HCT116 (cell line): Measurements from ENCODE around the gene HDAC7. TPM values are rescaled to one million over a fixed set of nuclear protein-coding genes. Genes with fewer than 3 reads are reported as not detected.

Source experiments
- ATAC-seq: fragments of 200-7000 bp; cut with Tn5 transposase; 2 replicates; pipeline ENCODE4 v1.9.1; 2020; ENCODE audit warnings: mild to moderate bottlenecking, moderate library complexity
- BruUV-seq: library from RNA; stranded (reverse); fragments of 400-500 nt; replicated peaks from 2 replicates; lab custom pipeline; 2021; lab: Mats Ljungman, UMichigan
- CTCF ChIA-PET: fragments of 300-600 bp; sonication (Branson Sonifier 250); formaldehyde crosslinking; loops from one replicate; lab custom pipeline; 2021; ENCODE audit warnings: antibody characterized with exemption; lab: Charles Lee
- POLR2A ChIA-PET: fragments of 300-600, 350-600 bp; sonication (Branson Sonifier 250); formaldehyde crosslinking; loops from one replicate; lab custom pipeline; 2021; ENCODE audit warnings: antibody characterized with exemption; lab: Charles Lee
- RAD21 ChIA-PET, 2 experiments: fragments of 300-600 bp; sonication (Branson Sonifier 250); formaldehyde crosslinking; loops; one replicate each; lab custom pipeline; 2023; ENCODE audit warnings: low total read pairs in 2 of 2; ENCODE audit not compliant: uncharacterized antibody in 2 of 2, unreplicated experiment in 2 of 2, low non-redundant PET in 1 of 2; lab: Charles Lee
- DNase-seq: peaks from one replicate; pipeline ENCODE4 v3.0.0-alpha.2; 2010; ENCODE audit warnings: low read depth, low spot score
- H2AFZ ChIP-seq: fragments of 200-600 bp; shearing (Covaris generic), sonication (generic); 2 replicates; pipeline ENCODE4 v1.6.1; 2017; ENCODE audit warnings: low read depth, mixed run types, mixed read lengths, antibody characterized with exemption, low read length; ENCODE audit not compliant: poor library complexity, severe bottlenecking
- H3K27ac ChIP-seq: 2 replicates; pipeline ENCODE4 v1.5.1; 2012; ENCODE audit warnings: low read depth, low read length
- H3K27me3 ChIP-seq: fragments of 200-600 bp; sonication (generic); 2 replicates; pipeline ENCODE4 v1.6.1; 2016; ENCODE audit warnings: mixed run types, low read length, mixed read lengths; ENCODE audit not compliant: insufficient read depth
- H3K36me3 ChIP-seq, 2 experiments: fragments of 200-500 bp in 1 of 2; fragments of 200-600 bp in 1 of 2; sonication (Bioruptor generic) in 1 of 2; sonication (generic) in 1 of 2; 2 replicates each; pipeline versions ENCODE4 v1.5.1 to v1.6.1; 2014 to 2016; ENCODE audit warnings: low read length in 2 of 2, inconsistent platforms in 1 of 2, mixed read lengths in 1 of 2, mixed run types in 1 of 2; ENCODE audit not compliant: insufficient read depth in 2 of 2, control insufficient read depth in 1 of 2
- H3K4me1 ChIP-seq, 2 experiments: fragments of 200-600 bp in 1 of 2; sonication (generic) in 1 of 2; 2 replicates each; pipeline versions ENCODE4 v1.5.1 to v1.6.1; 2012 to 2017; ENCODE audit warnings: low read length in 2 of 2, inconsistent platforms in 1 of 2, mild to moderate bottlenecking in 1 of 2, mixed read lengths in 1 of 2, mixed run types in 1 of 2, moderate library complexity in 1 of 2; ENCODE audit not compliant: insufficient read depth in 2 of 2, control insufficient read depth in 1 of 2
- H3K4me2 ChIP-seq: fragments of 200-600 bp; sonication (generic); 2 replicates; pipeline ENCODE4 v1.6.1; 2017; ENCODE audit warnings: mixed run types, low read length, mixed read lengths
- H3K4me3 ChIP-seq, 2 experiments: fragments of 200-600 bp in 1 of 2; sonication (generic) in 1 of 2; replicated peaks in 1 of 2; 2 replicates each; pipeline ENCODE4 v1.5.1; 2011 to 2016; ENCODE audit warnings: low read length in 2 of 2, control low read depth in 1 of 2, low read depth in 1 of 2, mild to moderate bottlenecking in 1 of 2, mixed read lengths in 1 of 2, mixed run types in 1 of 2
- H3K79me2 ChIP-seq: fragments of 200-600 bp; sonication (generic); 2 replicates; pipeline ENCODE4 v1.6.1; 2017; ENCODE audit warnings: mild to moderate bottlenecking, mixed run types, low read length, moderate library complexity, mixed read lengths; ENCODE audit not compliant: insufficient read depth
- H3K9ac ChIP-seq: fragments of 200-600 bp; sonication (generic); 2 replicates; pipeline ENCODE4 v1.6.1; 2016; ENCODE audit warnings: low read length, mixed read lengths
- H3K9me2 ChIP-seq: fragments of 200-600 bp; sonication (generic), shearing (Covaris generic); 2 replicates; pipeline ENCODE4 v1.6.1; 2017; ENCODE audit warnings: mixed run types, mild to moderate bottlenecking, moderate library complexity; ENCODE audit not compliant: insufficient read depth
- H3K9me3 ChIP-seq, 2 experiments: fragments of 200-500 bp in 1 of 2; fragments of 200-600 bp in 1 of 2; sonication (Bioruptor generic) in 1 of 2; sonication (generic) in 1 of 2; 2 replicates each; pipeline ENCODE4 v1.6.1; 2014 to 2017; ENCODE audit warnings: low read length in 2 of 2, mixed read lengths in 2 of 2, inconsistent platforms in 1 of 2, low read depth in 1 of 2, mild to moderate bottlenecking in 1 of 2, mixed run types in 1 of 2, moderate library complexity in 1 of 2; ENCODE audit not compliant: control insufficient read depth in 1 of 2, insufficient read depth in 1 of 2
- H4K20me1 ChIP-seq: fragments of 200-600 bp; sonication (generic), shearing (Covaris generic); 2 replicates; pipeline ENCODE4 v1.6.1; 2017; ENCODE audit warnings: mixed run types, mild to moderate bottlenecking, moderate library complexity; ENCODE audit not compliant: insufficient read depth
- CEBPB ChIP-seq: IDR thresholded peaks from 2 replicates; pipeline ENCODE4 v1.6.1; 2012; ENCODE audit warnings: low read depth
- CTCF ChIP-seq, 3 experiments: fragments of 200-600 bp in 1 of 3; sonication (generic) in 1 of 3; IDR thresholded peaks in 2 of 3; conservative IDR thresholded peaks in 1 of 3; 2 replicates each; pipeline ENCODE4 v1.5.1; 2012 to 2017; ENCODE audit warnings: low read depth in 2 of 3, low read length in 2 of 3, antibody characterized with exemption in 1 of 3, borderline replicate concordance in 1 of 3, control low read depth in 1 of 3, mild to moderate bottlenecking in 1 of 3, mixed read lengths in 1 of 3, mixed run types in 1 of 3, moderate library complexity in 1 of 3; ENCODE audit not compliant: insufficient read depth in 1 of 3
- ELF1 ChIP-seq: IDR thresholded peaks from 2 replicates; pipeline ENCODE4 v1.6.1; 2012; ENCODE audit warnings: low read depth, borderline replicate concordance
- EZH2phosphoT487 ChIP-seq: fragments of 200-600 bp; IDR thresholded peaks from 2 replicates; pipeline ENCODE4 v1.6.1; 2018; ENCODE audit warnings: antibody characterized with exemption, borderline replicate concordance
- POLR2A ChIP-seq: IDR thresholded peaks from 2 replicates; pipeline ENCODE4 v1.7.0; 2011; ENCODE audit warnings: borderline replicate concordance; ENCODE audit not compliant: insufficient read depth, insufficient read length; ENCODE audit errors: extremely low read depth
- TCF7L2 ChIP-seq: IDR thresholded peaks from 2 replicates; pipeline ENCODE4 v1.7.0; 2011; ENCODE audit warnings: borderline replicate concordance, inconsistent platforms; ENCODE audit not compliant: insufficient read depth, insufficient read length; ENCODE audit errors: extremely low read depth
- YY1 ChIP-seq: IDR thresholded peaks from 2 replicates; pipeline ENCODE4 v1.6.1; 2011; ENCODE audit warnings: low read length, low read depth, moderate library complexity, mild to moderate bottlenecking; ENCODE audit not compliant: insufficient replicate concordance; ENCODE audit errors: extremely low read depth
- ZNF274 ChIP-seq: fragments of 200-500 bp; sonication (Bioruptor generic); IDR thresholded peaks from 2 replicates; pipeline ENCODE4 v1.6.1; 2014; ENCODE audit warnings: mild to moderate bottlenecking, low read depth, low read length, inconsistent platforms
- intact Hi-C: fragments of 100-400 bp; cut with micrococcal nuclease; formaldehyde crosslinking; loops from 2 replicates; pipeline ENCODE4 v1.10.0; 2022
- total RNA-seq: library from RNA; stranded (reverse); gene quantifications from one replicate; pipeline ENCODE4 v1.2.1, GENCODE V29; 2021; ENCODE audit not compliant: unreplicated experiment
- TF ChIP-seq, protein P1 (sequence below): IDR thresholded peaks from 2 replicates; pipeline ENCODE4 v1.6.1; 2011; ENCODE audit warnings: mild to moderate bottlenecking, low read length, moderate library complexity; ENCODE audit not compliant: insufficient replicate concordance; ENCODE audit errors: extremely low read depth

The HDAC7 gene
- total RNA-seq, 1 experiment from 2014 or later = 38.1 TPM

GRCh38 chr12:47856721-47857575 is 37.2 kb upstream of the HDAC7 start (continued):
- no peak for TF ChIP-seq CTCF (IDR thresholded peaks at IDR 0.05 in 2 of 3, conservative IDR thresholded peaks at IDR 0.05 in 1 of 3; ENCODE audit: borderline replicate concordance in 1 of 3, insufficient read depth in 1 of 3, low read depth in 2 of 3, low read length in 2 of 3)
- TF ChIP-seq YY1 = no peak
- TF ChIP-seq, protein P1, sequence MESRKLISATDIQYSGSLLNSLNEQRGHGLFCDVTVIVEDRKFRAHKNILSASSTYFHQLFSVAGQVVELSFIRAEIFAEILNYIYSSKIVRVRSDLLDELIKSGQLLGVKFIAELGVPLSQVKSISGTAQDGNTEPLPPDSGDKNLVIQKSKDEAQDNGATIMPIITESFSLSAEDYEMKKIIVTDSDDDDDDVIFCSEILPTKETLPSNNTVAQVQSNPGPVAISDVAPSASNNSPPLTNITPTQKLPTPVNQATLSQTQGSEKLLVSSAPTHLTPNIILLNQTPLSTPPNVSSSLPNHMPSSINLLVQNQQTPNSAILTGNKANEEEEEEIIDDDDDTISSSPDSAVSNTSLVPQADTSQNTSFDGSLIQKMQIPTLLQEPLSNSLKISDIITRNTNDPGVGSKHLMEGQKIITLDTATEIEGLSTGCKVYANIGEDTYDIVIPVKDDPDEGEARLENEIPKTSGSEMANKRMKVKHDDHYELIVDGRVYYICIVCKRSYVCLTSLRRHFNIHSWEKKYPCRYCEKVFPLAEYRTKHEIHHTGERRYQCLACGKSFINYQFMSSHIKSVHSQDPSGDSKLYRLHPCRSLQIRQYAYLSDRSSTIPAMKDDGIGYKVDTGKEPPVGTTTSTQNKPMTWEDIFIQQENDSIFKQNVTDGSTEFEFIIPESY = no peak
- no peak for TF ChIP-seq CEBPB
- no peak for TF ChIP-seq ZNF274

- BruUV-seq = no TSS peak
- ChIA-PET CTCF (no interaction called here), POLR2A (no interaction called here), RAD21 (no interaction called here)
- Histone ChIP-seq H2AFZ (no peak overlapping the region), H3K27ac (no peak overlapping the region), H3K4me3 (no peak overlapping the region), H3K79me2 (no peaks in the 10 kb centered on the region), H3K36me3 (no peaks in the 10 kb centered on the region), H3K27me3 (no peaks in the 10 kb centered on the region), H3K4me1 (peaks cover 11 to 18% of the 10 kb centered on the region in 2 experiments), H4K20me1 (no peaks in the 10 kb centered on the region), H3K4me2 (no peak overlapping the region), H3K9me2 (no peaks in the 10 kb centered on the region), H3K9me3 (no peaks in the 10 kb centered on the region), H3K9ac (no peak overlapping the region)
- TF ChIP-seq EZH2phosphoT487 = no peak
- TF ChIP-seq TCF7L2 = no peak
- TF ChIP-seq ELF1 = no peak
- TF ChIP-seq YY1 = no peak
- no peak for TF ChIP-seq POLR2A
- intact Hi-C loops = no loop called here
- DNase-seq (no peak), ATAC-seq (no peak)
These were observed 36.4 kb upstream of the HDAC7 start for GRCh38 chr12:47856094-47856493.
